HepG2 (cell line): ENCODE results near the gene ITSN2. TPM values are rescaled to one million over a fixed set of nuclear protein-coding genes. Genes with fewer than 3 reads are reported as not detected.
A peak's percentile ranks its signal among the peaks of the same experiment; 100 is the strongest.

Experiments
- ATAC-seq: fragments of 200-7000 bp; cut with Tn5 transposase; 3 replicates; pipeline ENCODE4 v1.9.1; 2020; ENCODE audit warnings: mild to moderate bottlenecking, moderate library complexity
- BruUV-seq: library from RNA; stranded (reverse); fragments of 400-500 nt; replicated peaks from 2 replicates; lab custom pipeline; 2021; lab: Mats Ljungman, UMichigan
- CTCF ChIA-PET: fragments of 300-600 bp; formaldehyde crosslinking; extraction: SDS; loops from one replicate; lab custom pipeline; 2021; ENCODE audit warnings: low total read pairs, inconsistent platforms, low intra/inter-chr PET ratio; lab: Yijun Ruan, JAX
- POLR2A ChIA-PET: fragments of 350-600 bp; sonication (Branson Sonifier 250); formaldehyde crosslinking; loops from one replicate; lab custom pipeline; 2020; ENCODE audit warnings: antibody characterized with exemption, inconsistent platforms; lab: Yijun Ruan, JAX
- DNase-seq: peaks from one replicate; pipeline ENCODE4 v3.0.0-alpha.2; 2015; ENCODE audit warnings: low spot score
- FAIRE-seq: peaks from 3 replicates; lab custom pipeline; 2011; peaks lifted over from hg19 to GRCh38; lab: Jason Lieb, UNC
- H2AFZ ChIP-seq: one replicate; pipeline ENCODE4 v1.6.1; 2011; ENCODE audit warnings: low read length, inconsistent platforms
- H3K27ac ChIP-seq: fragments of 300-600 bp; 3 replicates; pipeline ENCODE4 v1.8.0; 2011; ENCODE audit warnings: mixed run types, mild to moderate bottlenecking, mixed read lengths, low read length, inconsistent platforms; ENCODE audit not compliant: insufficient read depth; ENCODE audit errors: extremely low read length
- H3K27me3 ChIP-seq, 2 experiments: fragments of 200-600 bp in 1 of 2; 2 replicates in 1 of 2; 3 replicates in 1 of 2; pipeline versions ENCODE4 v1.6.0 to v1.8.0; 2011; ENCODE audit warnings: low read length in 2 of 2, mild to moderate bottlenecking in 2 of 2, moderate library complexity in 2 of 2, inconsistent platforms in 1 of 2; ENCODE audit not compliant: insufficient read depth in 2 of 2, control insufficient read depth in 1 of 2
- H3K36me3 ChIP-seq, 2 experiments: fragments of 200-600 bp in 1 of 2; replicated peaks in 1 of 2; 2 replicates in 1 of 2; 3 replicates in 1 of 2; pipeline versions ENCODE4 v1.5.1 to v1.8.0; 2011; ENCODE audit warnings: low read length in 2 of 2, inconsistent platforms in 1 of 2; ENCODE audit not compliant: insufficient read depth in 2 of 2, control insufficient read depth in 1 of 2
- H3K4me1 ChIP-seq: 2 replicates; pipeline ENCODE4 v1.5.1; 2012; ENCODE audit warnings: low read length, inconsistent platforms; ENCODE audit not compliant: insufficient read depth
- H3K4me2 ChIP-seq: 2 replicates; pipeline ENCODE4 v1.6.0; 2011; ENCODE audit warnings: low read depth, low read length, inconsistent platforms
- H3K4me3 ChIP-seq, 3 experiments: fragments of 200-600 bp in 1 of 3; sonication (generic), shearing (Covaris generic) in 1 of 3; replicated peaks in 1 of 3; 2 replicates each; pipeline ENCODE4 v1.5.1; 2011 to 2016; ENCODE audit warnings: low read length in 3 of 3, inconsistent platforms in 2 of 3, low read depth in 2 of 3, mild to moderate bottlenecking in 2 of 3, control low read depth in 1 of 3, mixed read lengths in 1 of 3; ENCODE audit not compliant: insufficient read depth in 1 of 3
- H3K79me2 ChIP-seq: one replicate; pipeline ENCODE4 v1.6.1; 2011; ENCODE audit warnings: low read length, inconsistent platforms; ENCODE audit not compliant: insufficient read depth
- H3K9ac ChIP-seq: 2 replicates; pipeline ENCODE4 v1.6.0; 2011; ENCODE audit warnings: mild to moderate bottlenecking, low read depth, low read length, inconsistent platforms; ENCODE audit not compliant: insufficient read depth
- H3K9me3 ChIP-seq: 2 replicates; pipeline ENCODE4 v1.5.1; 2012; ENCODE audit warnings: mild to moderate bottlenecking, low read length
- H4K20me1 ChIP-seq: 2 replicates; pipeline ENCODE4 v1.6.0; 2011; ENCODE audit warnings: inconsistent platforms, mild to moderate bottlenecking, low read length, moderate library complexity; ENCODE audit not compliant: insufficient read depth
- DNMT3B ChIP-seq: conservative IDR thresholded peaks from 2 replicates; pipeline ENCODE4 v1.6.1; 2016; ENCODE audit warnings: missing biosample characterization, control low read depth
- MIER3 ChIP-seq: IDR thresholded peaks from 2 replicates; pipeline ENCODE4 v1.6.1; 2016; ENCODE audit warnings: missing compliant biosample characterization, borderline replicate concordance
- MTF2 ChIP-seq: sonication (generic); formaldehyde crosslinking; IDR thresholded peaks from 2 replicates; pipeline ENCODE4 v1.5.0; 2020; ENCODE audit warnings: missing genetic modification reagents, borderline replicate concordance
- NCOA2 ChIP-seq: sonication (generic); formaldehyde crosslinking; IDR thresholded peaks from 2 replicates; pipeline ENCODE4 v1.8.0; 2022; ENCODE audit warnings: inconsistent platforms
- NCOR1 ChIP-seq: fragments of 200-600 bp; sonication (generic); IDR thresholded peaks from 2 replicates; pipeline ENCODE4 v1.7.0; 2017; ENCODE audit warnings: antibody characterized with exemption, low read length, borderline replicate concordance
- NR2C2 ChIP-seq: sonication (generic); formaldehyde crosslinking; IDR thresholded peaks from 2 replicates; pipeline ENCODE4 v1.4.0; 2020; ENCODE audit warnings: missing genetic modification reagents, mild to moderate bottlenecking, moderate library complexity, borderline replicate concordance
- POGZ ChIP-seq: sonication (generic); formaldehyde crosslinking; IDR thresholded peaks from 2 replicates; pipeline ENCODE4 v1.4.0; 2020; ENCODE audit warnings: mild to moderate bottlenecking, missing genetic modification reagents
- SALL1 ChIP-seq: sonication (generic); formaldehyde crosslinking; IDR thresholded peaks from 2 replicates; pipeline ENCODE4 v1.8.0; 2022; ENCODE audit warnings: mild to moderate bottlenecking, missing genetic modification reagents
- SIN3A ChIP-seq: IDR thresholded peaks from 2 replicates; pipeline ENCODE4 v1.6.1; 2011; ENCODE audit warnings: low read depth, mild to moderate bottlenecking, control low read depth, low read length, borderline replicate concordance
- SOX6 ChIP-seq, 2 experiments: fragments of 450-650 bp in 1 of 2; sonication (generic) in 1 of 2; formaldehyde crosslinking in 1 of 2; IDR thresholded peaks; 2 replicates each; pipeline versions ENCODE4 v1.4.0 to v1.6.1; 2017 to 2020; ENCODE audit warnings: antibody characterized with exemption in 1 of 2, mild to moderate bottlenecking in 1 of 2, missing genetic modification reagents in 1 of 2
- SP2 ChIP-seq: sonication (generic); formaldehyde crosslinking; IDR thresholded peaks from 2 replicates; pipeline ENCODE4 v1.5.1; 2020; ENCODE audit warnings: mild to moderate bottlenecking, missing genetic modification reagents
- ZNF251 ChIP-seq: sonication (generic); formaldehyde crosslinking; IDR thresholded peaks from 2 replicates; pipeline ENCODE4 v1.9.0; 2021; ENCODE audit warnings: mild to moderate bottlenecking, missing genetic modification reagents
- ZNF317 ChIP-seq: sonication (generic); formaldehyde crosslinking; IDR thresholded peaks from 2 replicates; pipeline ENCODE4 v1.5.0; 2020; ENCODE audit warnings: mild to moderate bottlenecking, missing genetic modification reagents
- ZNF335 ChIP-seq: sonication (generic); formaldehyde crosslinking; IDR thresholded peaks from 2 replicates; pipeline ENCODE4 v1.4.0; 2020; ENCODE audit warnings: missing genetic modification reagents
- ZNF550 ChIP-seq: sonication (generic); formaldehyde crosslinking; IDR thresholded peaks from 2 replicates; pipeline ENCODE4 v1.4.0; 2020; ENCODE audit warnings: mild to moderate bottlenecking, missing genetic modification reagents, borderline replicate concordance
- ZNF883 ChIP-seq: sonication (generic); formaldehyde crosslinking; IDR thresholded peaks from 2 replicates; pipeline ENCODE4 v1.5.1; 2020; ENCODE audit warnings: mild to moderate bottlenecking, missing genetic modification reagents; ENCODE audit errors: not compliant biosample characterization
- whole genome bisulfite sequencing: methylation state at CpG from one replicate; pipeline ENCODE4 v1.1.6; 2017; ENCODE audit warnings: low lambda C conversion rate; 5-methylcytosine and 5-hydroxymethylcytosine counted together
- in situ Hi-C: cut with HindIII; loops from 2 replicates; pipeline ENCODE4 v1.10.0; 2017; ENCODE audit warnings: low pct_unique_long_range_greater_than_20kb; ENCODE audit not compliant: extremely low pct_ligation_motif_present
- intact Hi-C: fragments of 100-400 bp; cut with micrococcal nuclease; formaldehyde crosslinking; loops from one replicate; pipeline ENCODE4 v1.10.0; 2022; ENCODE audit not compliant: unreplicated experiment
- polyA plus RNA-seq, 8 experiments: library from polyadenylated mRNA; depleted of rRNA in 3 of 8; stranded (reverse) in 7 of 8; unstranded in 1 of 8; fragments of >200 nt; fragmentation: Illumina TruSeq in 4 of 8; extraction: Trizol in 4 of 8; gene quantifications; 2 replicates each; pipeline versions ENCODE4 v1.2.1 to v1.2.3, GENCODE V29; 2011 to 2016; ENCODE audit warnings: low read depth in 4 of 8, missing spikeins in 1 of 8, mixed read lengths in 1 of 8; ENCODE audit not compliant: insufficient read depth in 1 of 8
- total RNA-seq, 5 experiments: library from RNA; depleted of rRNA; stranded (reverse); fragments of >200 nt; fragmentation: Illumina TruSeq; extraction: Trizol; gene quantifications; 2 replicates each; pipeline ENCODE4 v1.2.3, GENCODE V29; 2016; ENCODE audit warnings: low read depth in 1 of 5
- TF ChIP-seq, protein P1 (sequence below): IDR thresholded peaks from 2 replicates; pipeline ENCODE4 v1.6.1; 2016; ENCODE audit warnings: low read depth, borderline replicate concordance
- TF ChIP-seq, protein P2 (sequence below): sonication (generic); formaldehyde crosslinking; IDR thresholded peaks from 2 replicates; pipeline ENCODE4 v1.9.0; 2022; ENCODE audit warnings: low read depth, missing genetic modification reagents
- TF ChIP-seq, protein P3 (sequence below): sonication (generic); formaldehyde crosslinking; IDR thresholded peaks from 2 replicates; pipeline ENCODE4 v1.5.1; 2020; ENCODE audit warnings: missing genetic modification reagents, mild to moderate bottlenecking, borderline replicate concordance

The ITSN2 gene
- total and polyA plus RNA-seq, 2 of the 13 experiments (the other 11 are each of a cell fraction or from before 2014, with no cell fraction given), result 26.0 to 26.6 TPM

DNA sequence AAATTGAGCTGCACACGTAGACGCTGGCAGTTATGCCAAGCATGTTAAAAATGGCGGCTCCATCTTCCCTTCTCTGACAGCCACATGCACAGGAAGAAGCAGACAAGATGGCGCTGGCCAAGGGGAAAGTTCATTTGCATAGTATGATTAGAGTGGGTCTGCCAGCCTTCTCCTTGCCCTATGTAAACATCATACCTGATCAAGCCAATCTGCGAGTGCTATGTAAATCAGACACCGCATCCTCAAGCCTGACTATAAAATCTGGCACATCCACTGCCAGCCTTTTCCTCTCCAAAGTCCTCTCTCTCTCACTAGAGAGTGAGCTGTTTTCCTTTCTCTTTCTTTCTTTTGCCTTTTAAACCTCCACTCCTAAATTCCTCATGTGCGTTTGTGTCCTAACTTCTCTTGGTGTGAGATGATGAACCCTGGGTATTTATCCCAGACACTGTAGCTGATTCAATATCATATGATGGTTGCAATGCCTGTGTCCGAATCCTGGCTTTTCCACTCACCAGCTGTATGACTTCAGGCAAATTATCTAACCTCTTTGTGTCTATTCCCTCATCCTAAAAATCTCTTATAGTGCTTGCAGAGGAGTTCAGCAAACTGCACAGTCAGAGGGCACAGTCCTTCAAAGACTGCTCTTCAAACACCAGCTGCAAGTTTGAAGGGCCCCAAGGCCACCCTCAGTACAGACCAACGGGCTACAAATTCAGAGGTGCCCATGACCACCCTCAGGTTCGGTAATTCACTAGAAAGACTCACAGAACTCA lies 39.3 kb upstream of the ITSN2 start:
- peak overlapping the region; percentile 51 for H3K27ac ChIP-seq
- in situ Hi-C loops, result loop anchor here (5.0 to 25.0 kb wide), 2 partner anchors 428 to 738 kb away; no protein-coding TSS in a partner anchor
- intact Hi-C loops, result no loop called here
- TF ChIP-seq MIER3 (CRISPR knock-in tag) (0 out of 2 replicates have a peak, but pooled peaks have one; percentile 10), ZNF251 (CRISPR knock-in tag) (no peak), SP2 (CRISPR knock-in tag) (no peak), SALL1 (CRISPR knock-in tag) (0 out of 2 replicates have a peak, but pooled peaks have one; percentile 29), SOX6 (IDR thresholded peaks at IDR 0.05) (no peak), SOX6 (CRISPR knock-in tag; IDR thresholded peaks at IDR 0.05) (peak; percentile 31; the same call in 1 of the 2 replicates), ZNF883 (CRISPR knock-in tag) (no peak), NCOA2 (CRISPR knock-in tag) (peak; percentile 28; the same call in 1 of the 2 replicates), ZNF335 (peak; percentile 61), NR2C2 (CRISPR knock-in tag) (peak; percentile 42), SIN3A (no peak), ZNF317 (0 out of 2 replicates have a peak, but pooled peaks have one; percentile 20), NCOR1 (no peak), ZNF550 (CRISPR knock-in tag) (no peak), DNMT3B (peak; percentile 63; the same call in 1 of the 2 replicates), POGZ (CRISPR knock-in tag) (peak; percentile 57; the same call in 1 of the 2 replicates), MTF2 (CRISPR knock-in tag) (no peak)
- TF ChIP-seq, protein P1, sequence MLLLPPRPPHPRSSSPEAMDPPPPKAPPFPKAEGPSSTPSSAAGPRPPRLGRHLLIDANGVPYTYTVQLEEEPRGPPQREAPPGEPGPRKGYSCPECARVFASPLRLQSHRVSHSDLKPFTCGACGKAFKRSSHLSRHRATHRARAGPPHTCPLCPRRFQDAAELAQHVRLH, result no peak
- TF ChIP-seq, protein P2, sequence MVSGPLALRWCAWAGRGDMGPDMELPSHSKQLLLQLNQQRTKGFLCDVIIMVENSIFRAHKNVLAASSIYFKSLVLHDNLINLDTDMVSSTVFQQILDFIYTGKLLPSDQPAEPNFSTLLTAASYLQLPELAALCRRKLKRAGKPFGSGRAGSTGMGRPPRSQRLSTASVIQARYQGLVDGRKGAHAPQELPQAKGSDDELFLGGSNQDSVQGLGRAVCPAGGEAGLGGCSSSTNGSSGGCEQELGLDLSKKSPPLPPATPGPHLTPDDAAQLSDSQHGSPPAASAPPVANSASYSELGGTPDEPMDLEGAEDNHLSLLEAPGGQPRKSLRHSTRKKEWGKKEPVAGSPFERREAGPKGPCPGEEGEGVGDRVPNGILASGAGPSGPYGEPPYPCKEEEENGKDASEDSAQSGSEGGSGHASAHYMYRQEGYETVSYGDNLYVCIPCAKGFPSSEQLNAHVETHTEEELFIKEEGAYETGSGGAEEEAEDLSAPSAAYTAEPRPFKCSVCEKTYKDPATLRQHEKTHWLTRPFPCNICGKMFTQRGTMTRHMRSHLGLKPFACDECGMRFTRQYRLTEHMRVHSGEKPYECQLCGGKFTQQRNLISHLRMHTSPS (CRISPR knock-in tag), result no peak
- TF ChIP-seq, protein P3, sequence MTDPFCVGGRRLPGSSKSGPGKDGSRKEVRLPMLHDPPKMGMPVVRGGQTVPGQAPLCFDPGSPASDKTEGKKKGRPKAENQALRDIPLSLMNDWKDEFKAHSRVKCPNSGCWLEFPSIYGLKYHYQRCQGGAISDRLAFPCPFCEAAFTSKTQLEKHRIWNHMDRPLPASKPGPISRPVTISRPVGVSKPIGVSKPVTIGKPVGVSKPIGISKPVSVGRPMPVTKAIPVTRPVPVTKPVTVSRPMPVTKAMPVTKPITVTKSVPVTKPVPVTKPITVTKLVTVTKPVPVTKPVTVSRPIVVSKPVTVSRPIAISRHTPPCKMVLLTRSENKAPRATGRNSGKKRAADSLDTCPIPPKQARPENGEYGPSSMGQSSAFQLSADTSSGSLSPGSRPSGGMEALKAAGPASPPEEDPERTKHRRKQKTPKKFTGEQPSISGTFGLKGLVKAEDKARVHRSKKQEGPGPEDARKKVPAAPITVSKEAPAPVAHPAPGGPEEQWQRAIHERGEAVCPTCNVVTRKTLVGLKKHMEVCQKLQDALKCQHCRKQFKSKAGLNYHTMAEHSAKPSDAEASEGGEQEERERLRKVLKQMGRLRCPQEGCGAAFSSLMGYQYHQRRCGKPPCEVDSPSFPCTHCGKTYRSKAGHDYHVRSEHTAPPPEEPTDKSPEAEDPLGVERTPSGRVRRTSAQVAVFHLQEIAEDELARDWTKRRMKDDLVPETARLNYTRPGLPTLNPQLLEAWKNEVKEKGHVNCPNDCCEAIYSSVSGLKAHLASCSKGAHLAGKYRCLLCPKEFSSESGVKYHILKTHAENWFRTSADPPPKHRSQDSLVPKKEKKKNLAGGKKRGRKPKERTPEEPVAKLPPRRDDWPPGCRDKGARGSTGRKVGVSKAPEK (CRISPR knock-in tag), result no peak

More for the DNA sequence above, 39.3 kb upstream of the ITSN2 start:
- Histone ChIP-seq H2AFZ (peak overlapping the region; percentile 85), H3K4me3 (peak overlapping the region; percentile 12 to 54 (median 30)), H4K20me1 (no peaks in the 10 kb centered on the region), H3K27me3 (no peaks in the 10 kb centered on the region), H3K79me2 (no peaks in the 10 kb centered on the region), H3K4me1 (peaks cover 37% of the 10 kb centered on the region), H3K9ac (peak overlapping the region; percentile 24), H3K36me3 (no peaks in the 10 kb centered on the region), H3K4me2 (peak overlapping the region; percentile 79), H3K9me3 (no peaks in the 10 kb centered on the region)
- 24% methylated on average over 10 of the region's 10 CpGs for WGBS
- ChIA-PET CTCF (no interaction called here), POLR2A (interaction anchor here (0.7 to 2.0 kb wide), 8 partner anchors 10 to 852 kb away, joined by 3 to 10 read pairs (median 4); partner anchors contain the start of genes ITSN2 and NCOA1)
- BruUV-seq, result TSS peak; percentile 71
- FAIRE-seq, result peak; percentile 36
- ATAC-seq, result peak; percentile 84
- DNase-seq, result peak; percentile 45
